Measurements from ENCODE around the gene PRSS23. TPM values are rescaled to one million over a fixed set of nuclear protein-coding genes. Genes with fewer than 3 reads are reported as not detected.
A peak's percentile ranks its signal among the peaks of the same experiment; 100 is the strongest.
"Not testable (repeated sequence)": the region's sequence is repeated elsewhere in the genome, so short reads cannot be mapped to it uniquely, and the experiment has no call there.

The PRSS23 gene, protein sequence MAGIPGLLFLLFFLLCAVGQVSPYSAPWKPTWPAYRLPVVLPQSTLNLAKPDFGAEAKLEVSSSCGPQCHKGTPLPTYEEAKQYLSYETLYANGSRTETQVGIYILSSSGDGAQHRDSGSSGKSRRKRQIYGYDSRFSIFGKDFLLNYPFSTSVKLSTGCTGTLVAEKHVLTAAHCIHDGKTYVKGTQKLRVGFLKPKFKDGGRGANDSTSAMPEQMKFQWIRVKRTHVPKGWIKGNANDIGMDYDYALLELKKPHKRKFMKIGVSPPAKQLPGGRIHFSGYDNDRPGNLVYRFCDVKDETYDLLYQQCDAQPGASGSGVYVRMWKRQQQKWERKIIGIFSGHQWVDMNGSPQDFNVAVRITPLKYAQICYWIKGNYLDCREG
- 3.0 and 5.2 TPM in 2 replicates for polyA plus RNA-seq (2014; cell fraction: cytosol; rRNA removed)
- polyA plus RNA-seq (2014; cell fraction: nucleus; rRNA removed), result 0.87 and 1.3 TPM in 2 replicates

- DNase-seq (ENCODE audit: low spot score), result peak; percentile 64
Measured at GRCh38 chr11:86800076-86800959, at the start of gene PRSS23. Gene PRSS23, plus strand, starts transcription at chr11:86800542. Its CDS starts 7,102 bp downstream, at chr11:86807644.

DNA sequence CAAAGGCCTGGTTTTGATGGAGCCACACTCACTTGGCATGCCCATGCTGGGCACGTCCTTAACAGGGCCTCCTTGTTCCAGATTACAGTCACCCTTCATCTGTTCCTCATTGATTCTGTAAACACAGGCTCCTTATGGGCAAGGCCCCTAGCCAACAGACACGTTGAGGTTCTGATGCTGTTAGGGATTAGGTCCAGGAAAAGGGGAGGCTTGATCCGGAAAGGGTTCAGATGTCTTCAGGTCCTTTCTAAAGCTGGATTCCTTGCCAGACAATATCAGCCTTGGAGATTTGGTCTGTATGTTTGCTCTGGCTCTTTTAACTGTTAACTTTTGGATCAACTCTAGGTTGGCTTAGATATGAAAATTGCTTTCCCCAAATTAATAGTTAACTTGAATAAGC lies 46.9 kb upstream of the PRSS23 start:
- no peak for DNase-seq (ENCODE audit: low spot score)

DNA sequence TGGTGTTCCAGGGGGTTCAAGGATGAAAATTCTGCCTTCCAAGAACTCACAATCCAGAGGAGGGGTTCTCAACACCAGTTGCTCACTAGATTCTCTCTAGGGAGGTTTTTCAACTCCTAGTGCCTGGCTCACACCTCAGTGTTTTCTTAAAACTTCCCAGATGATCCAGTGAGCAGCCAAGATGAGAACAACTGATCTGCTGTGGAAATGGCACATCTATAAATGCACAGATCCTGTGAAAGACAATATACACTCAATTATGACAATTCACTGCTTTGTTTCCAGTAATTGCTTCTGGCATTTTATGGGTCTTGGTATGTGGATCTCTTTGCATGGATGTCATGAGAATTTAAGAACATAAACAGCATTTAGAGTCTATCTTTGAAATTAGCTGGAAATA lies 45.2 kb upstream of the PRSS23 start:
- DNase-seq (ENCODE audit: low spot score), result no peak

GRCh38 chr11:86758171-86758570 lies 42.2 kb upstream of the PRSS23 start:
- no peak for DNase-seq (ENCODE audit: low spot score)

- DNase-seq (ENCODE audit: low spot score), result no peak
Measured at GRCh38 chr11:86760577-86760976, 39.8 kb upstream of the PRSS23 start.

- no peak for DNase-seq (ENCODE audit: low spot score)
Measured at GRCh38 chr11:86761978-86762377, 38.4 kb upstream of the PRSS23 start.

- no peak for DNase-seq (ENCODE audit: low spot score)
Measured at GRCh38 chr11:86765203-86765602, 35.1 kb upstream of the PRSS23 start.

DNA sequence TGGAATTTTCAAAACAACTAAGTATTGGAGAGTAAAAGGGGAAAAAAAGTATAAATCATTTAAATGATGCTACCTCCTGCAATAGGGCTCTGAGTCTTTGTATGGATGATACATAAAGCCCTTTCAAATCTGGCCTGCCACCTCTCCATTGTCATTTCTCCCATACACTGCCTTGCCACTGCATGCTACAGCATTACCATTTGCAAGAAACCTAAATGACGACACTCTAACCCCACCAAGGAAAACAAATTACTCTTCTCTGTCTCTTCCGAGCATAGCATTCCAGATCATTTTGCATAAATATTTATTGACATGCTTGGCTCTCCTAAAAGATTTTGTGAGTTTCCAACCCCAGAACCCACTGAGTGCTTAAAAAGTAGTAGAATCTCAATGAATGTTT lies 34.5 kb upstream of the PRSS23 start:
- no peak for DNase-seq (ENCODE audit: low spot score)

DNA sequence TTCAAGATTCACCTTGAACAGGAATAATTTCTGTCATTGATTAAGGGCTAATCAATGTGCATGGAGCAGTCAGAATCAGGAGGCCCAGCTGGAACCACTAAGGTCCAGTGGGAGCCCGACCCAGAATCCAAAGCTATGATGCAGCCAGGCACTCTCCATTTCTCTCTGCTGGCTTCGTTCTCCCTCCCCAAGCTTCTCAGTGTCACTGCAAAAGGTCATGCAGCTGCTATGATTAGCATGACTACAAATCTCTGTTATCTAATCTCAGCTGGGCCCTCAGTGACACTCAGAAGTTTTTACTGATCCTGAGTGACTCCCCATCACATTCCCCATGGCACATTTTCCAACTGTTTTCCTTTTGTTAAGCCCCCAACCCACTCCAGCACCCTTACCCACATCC lies 31.1 kb upstream of the PRSS23 start:
- DNase-seq (ENCODE audit: low spot score), result no peak

- not testable (repeated sequence) for DNase-seq (ENCODE audit: low spot score)
Measured at GRCh38 chr11:86770473-86771027, 29.8 kb upstream of the PRSS23 start.

GRCh38 chr11:86772999-86773398 lies 27.3 kb upstream of the PRSS23 start:
- DNase-seq (ENCODE audit: low spot score), result no peak

DNA sequence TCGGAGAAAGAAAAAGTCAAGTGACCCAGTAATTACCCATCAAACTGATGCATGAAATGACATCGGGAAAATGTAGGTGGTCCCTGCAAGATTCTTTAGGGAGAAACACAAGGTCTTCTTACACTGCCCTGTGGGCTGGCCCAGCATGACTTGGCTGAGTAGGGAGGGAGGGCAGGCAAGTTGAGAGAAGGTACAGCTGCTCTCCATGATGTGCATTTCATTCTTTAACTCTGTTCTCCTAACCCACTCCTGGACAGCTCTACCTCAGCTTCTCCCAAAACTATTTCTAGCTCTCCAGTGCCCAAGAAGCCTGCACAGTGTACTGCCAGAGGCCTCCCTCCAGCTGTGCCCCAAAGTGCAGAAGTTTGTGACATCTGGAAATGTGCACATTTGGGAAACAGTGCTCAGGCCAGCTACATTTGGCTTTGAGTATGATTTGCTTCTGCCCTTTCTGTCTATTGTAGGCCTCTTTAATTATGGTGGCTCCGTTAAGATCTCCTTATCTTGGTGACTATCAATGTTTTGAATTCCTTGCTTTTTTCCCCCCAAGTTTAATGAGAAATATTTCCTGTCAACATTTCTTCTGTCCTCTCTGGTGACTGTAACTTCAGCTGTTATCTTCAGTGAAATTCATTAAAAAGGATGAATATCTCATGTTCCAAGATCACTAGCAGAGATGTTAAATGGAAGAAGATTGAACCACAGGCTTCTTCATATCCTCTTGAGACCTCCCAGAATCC lies 26.7 kb upstream of the PRSS23 start:
- DNase-seq (ENCODE audit: low spot score), result no peak

DNA sequence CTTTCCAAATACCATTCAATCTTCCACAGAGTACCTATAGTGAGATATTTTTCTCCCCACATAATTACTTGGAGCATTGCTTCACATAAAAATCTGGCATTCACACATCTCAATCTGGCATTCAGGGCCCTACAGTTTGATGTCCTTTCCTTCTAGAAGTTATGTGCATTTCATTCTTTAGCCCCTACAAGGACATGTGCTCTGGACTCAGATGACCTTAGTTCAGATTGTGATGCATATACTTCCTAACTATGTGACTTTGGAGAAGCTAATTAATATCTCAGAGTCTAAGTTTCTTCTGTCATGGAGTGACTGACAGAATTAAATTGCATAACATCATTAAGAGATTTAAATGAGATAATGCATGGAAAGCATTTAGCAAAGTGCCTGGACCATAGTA lies 25.9 kb upstream of the PRSS23 start:
- DNase-seq (ENCODE audit: low spot score), result no peak

- no peak for DNase-seq (ENCODE audit: low spot score)
Measured at GRCh38 chr11:86775361-86775760, 25.0 kb upstream of the PRSS23 start.

DNA sequence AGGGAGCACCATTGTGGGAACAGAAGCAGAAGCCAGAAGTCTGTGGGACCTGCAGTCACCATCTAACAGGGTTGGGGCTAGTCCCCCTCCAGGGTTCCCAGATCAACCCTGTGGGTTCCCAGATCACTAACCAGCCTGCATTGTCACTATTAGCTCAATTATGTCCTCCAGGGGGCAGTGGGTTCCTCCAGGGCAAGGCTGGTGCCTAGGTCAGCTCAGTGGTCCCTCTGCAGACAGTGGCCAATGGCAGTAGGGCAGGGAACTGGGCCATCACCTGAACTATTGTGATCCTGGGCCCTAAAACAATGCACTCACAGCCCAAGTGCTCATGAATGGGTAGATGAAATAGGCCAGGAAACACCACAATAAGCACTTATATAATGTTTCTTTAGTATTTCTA lies 18.8 kb upstream of the PRSS23 start:
- DNase-seq (ENCODE audit: low spot score), result no peak

GRCh38 chr11:86782742-86783141 lies 17.6 kb upstream of the PRSS23 start:
- DNase-seq (ENCODE audit: low spot score), result no peak

- DNase-seq (ENCODE audit: low spot score), result no peak
Measured at GRCh38 chr11:86783661-86784060, 16.7 kb upstream of the PRSS23 start.

DNA sequence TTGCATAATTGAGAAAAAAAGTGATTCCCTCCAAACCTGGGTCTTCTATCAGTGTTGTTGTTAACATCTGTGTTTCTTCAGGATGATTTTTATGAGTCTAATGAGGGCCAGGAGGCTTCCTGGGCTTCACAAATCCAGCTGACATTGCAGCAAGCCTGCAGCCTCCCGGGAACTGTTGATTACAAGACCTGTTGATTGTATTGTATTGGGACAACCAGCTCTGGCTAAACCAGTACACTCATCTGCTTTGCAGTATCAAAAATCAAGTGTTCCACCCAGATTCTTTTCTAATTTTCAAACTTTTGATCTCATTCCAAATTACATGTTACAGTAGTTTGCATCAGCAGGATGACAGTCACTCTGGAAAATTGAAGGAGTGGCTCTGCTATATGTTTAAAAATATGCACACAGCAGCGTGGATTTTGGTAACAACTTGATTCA lies 16.1 kb upstream of the PRSS23 start:
- DNase-seq (ENCODE audit: low spot score), result peak; percentile 55

- DNase-seq (ENCODE audit: low spot score), result no peak
Measured at GRCh38 chr11:86785576-86785975, 14.8 kb upstream of the PRSS23 start.

- DNase-seq (ENCODE audit: low spot score), result no peak
Measured at GRCh38 chr11:86787018-86787536, 13.3 kb upstream of the PRSS23 start.

DNA sequence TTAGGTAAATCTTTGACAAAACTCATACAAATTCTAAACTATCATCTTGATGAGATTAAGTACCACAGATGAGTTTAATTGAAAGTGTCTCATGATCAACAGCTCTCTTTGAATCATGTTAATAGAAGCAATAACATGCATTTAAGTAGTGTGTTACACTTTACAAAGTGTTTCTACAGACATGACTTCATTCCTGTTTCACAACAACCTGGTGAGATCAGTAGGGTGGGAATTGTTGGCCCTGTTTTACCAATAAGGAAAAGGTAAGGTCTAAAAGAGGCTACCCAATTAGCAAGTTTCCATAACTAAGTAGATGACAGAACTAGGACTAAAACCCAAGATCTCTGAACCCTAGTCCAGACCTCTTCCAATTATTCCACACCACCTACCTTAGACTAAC lies 12.7 kb upstream of the PRSS23 start:
- no peak for DNase-seq (ENCODE audit: low spot score)

Data from SK-N-DZ (cell line).